ENCODE data around the gene DOCK4. TPM values are rescaled to one million over a fixed set of nuclear protein-coding genes. Genes with fewer than 3 reads are reported as not detected.

The DOCK4 gene
- total RNA-seq, 1 donor from 2014 or later: 44.1 TPM

- Mint-ChIP-seq H3K27me3 (ENCODE audit: unreplicated experiment) (no peaks in the 10 kb centered on the region), H3K9me3 (ENCODE audit: unreplicated experiment) (no peaks in the 10 kb centered on the region), H3K4me1 (ENCODE audit: unreplicated experiment) (peaks cover 25% of the 10 kb centered on the region), H3K4me3 (ENCODE audit: unreplicated experiment) (peak overlapping the region; percentile 42), H3K27ac (ENCODE audit: unreplicated experiment) (peak overlapping the region; percentile 72), H3K36me3 (ENCODE audit: unreplicated experiment) (peaks cover 15% of the 10 kb centered on the region)
- no peak for DNase-seq (ENCODE audit: extremely low spot score, unreplicated experiment)
- TF ChIP-seq CTCF (IDR thresholded peaks at IDR 0.05): no peak
Observed at GRCh38 chr7:111765751-111766643, 440.2 kb downstream of the DOCK4 start.

GRCh38 chr7:111763221-111763801 is 442.9 kb downstream of the DOCK4 start:
- Mint-ChIP-seq H3K4me3 (ENCODE audit: unreplicated experiment) (no peak overlapping the region), H3K27me3 (ENCODE audit: unreplicated experiment) (no peaks in the 10 kb centered on the region), H3K4me1 (ENCODE audit: unreplicated experiment) (peaks cover 25% of the 10 kb centered on the region), H3K27ac (ENCODE audit: unreplicated experiment) (peak overlapping the region; percentile 10), H3K36me3 (ENCODE audit: unreplicated experiment) (peaks cover 21% of the 10 kb centered on the region), H3K9me3 (ENCODE audit: unreplicated experiment) (no peaks in the 10 kb centered on the region)
- DNase-seq (ENCODE audit: extremely low spot score, unreplicated experiment): no peak
- peak; percentile 78 for TF ChIP-seq CTCF (IDR thresholded peaks at IDR 0.05)

- no peaks in the 10 kb centered on the region for H3K9me3 Mint-ChIP-seq (ENCODE audit: unreplicated experiment)
- peaks cover 26% of the 10 kb centered on the region for H3K4me1 Mint-ChIP-seq (ENCODE audit: unreplicated experiment)
- TF ChIP-seq CTCF (IDR thresholded peaks at IDR 0.05): no peak
Observed at GRCh38 chr7:111762799-111763198, 443.4 kb downstream of the DOCK4 start.

GRCh38 chr7:111762211-111762610 is 444.0 kb downstream of the DOCK4 start:
- H3K36me3 Mint-ChIP-seq (ENCODE audit: unreplicated experiment): peaks cover 27% of the 10 kb centered on the region
- H3K4me3 Mint-ChIP-seq (ENCODE audit: unreplicated experiment): no peak overlapping the region
- H3K27me3 Mint-ChIP-seq (ENCODE audit: unreplicated experiment): no peaks in the 10 kb centered on the region
- no peak for DNase-seq (ENCODE audit: extremely low spot score, unreplicated experiment)
- peaks cover 28% of the 10 kb centered on the region for H3K4me1 Mint-ChIP-seq (ENCODE audit: unreplicated experiment)
- H3K9me3 Mint-ChIP-seq (ENCODE audit: unreplicated experiment): no peaks in the 10 kb centered on the region
- no peak for TF ChIP-seq CTCF (IDR thresholded peaks at IDR 0.05)
- no peak overlapping the region for H3K27ac Mint-ChIP-seq (ENCODE audit: unreplicated experiment)

More at GRCh38 chr7:111762799-111763198, 443.4 kb downstream of the DOCK4 start:
- Mint-ChIP-seq H3K36me3 (ENCODE audit: unreplicated experiment) (peaks cover 23% of the 10 kb centered on the region), H3K27me3 (ENCODE audit: unreplicated experiment) (no peaks in the 10 kb centered on the region), H3K27ac (ENCODE audit: unreplicated experiment) (peak overlapping the region; percentile 10), H3K4me3 (ENCODE audit: unreplicated experiment) (no peak overlapping the region)
- DNase-seq (ENCODE audit: extremely low spot score, unreplicated experiment): no peak

GRCh38 chr7:111760043-111760442 is 446.2 kb downstream of the DOCK4 start:
- peaks cover 32% of the 10 kb centered on the region for H3K36me3 Mint-ChIP-seq (ENCODE audit: unreplicated experiment)
- TF ChIP-seq CTCF (IDR thresholded peaks at IDR 0.05): no peak
- H3K4me1 Mint-ChIP-seq (ENCODE audit: unreplicated experiment): peaks cover 19% of the 10 kb centered on the region
- no peaks in the 10 kb centered on the region for H3K27me3 Mint-ChIP-seq (ENCODE audit: unreplicated experiment)
- no peak overlapping the region for H3K4me3 Mint-ChIP-seq (ENCODE audit: unreplicated experiment)
- no peaks in the 10 kb centered on the region for H3K9me3 Mint-ChIP-seq (ENCODE audit: unreplicated experiment)
- H3K27ac Mint-ChIP-seq (ENCODE audit: unreplicated experiment): no peak overlapping the region
- no peak for DNase-seq (ENCODE audit: extremely low spot score, unreplicated experiment)

Measured in osteocyte (in vitro differentiated cells).